ENCODE data around the gene KRTAP10-2. TPM values are rescaled to one million over a fixed set of nuclear protein-coding genes. Genes with fewer than 3 reads are reported as not detected.

KRTAP10-2 gene
- total RNA-seq, 1 experiment from 2014 or later, result not detected

DNA sequence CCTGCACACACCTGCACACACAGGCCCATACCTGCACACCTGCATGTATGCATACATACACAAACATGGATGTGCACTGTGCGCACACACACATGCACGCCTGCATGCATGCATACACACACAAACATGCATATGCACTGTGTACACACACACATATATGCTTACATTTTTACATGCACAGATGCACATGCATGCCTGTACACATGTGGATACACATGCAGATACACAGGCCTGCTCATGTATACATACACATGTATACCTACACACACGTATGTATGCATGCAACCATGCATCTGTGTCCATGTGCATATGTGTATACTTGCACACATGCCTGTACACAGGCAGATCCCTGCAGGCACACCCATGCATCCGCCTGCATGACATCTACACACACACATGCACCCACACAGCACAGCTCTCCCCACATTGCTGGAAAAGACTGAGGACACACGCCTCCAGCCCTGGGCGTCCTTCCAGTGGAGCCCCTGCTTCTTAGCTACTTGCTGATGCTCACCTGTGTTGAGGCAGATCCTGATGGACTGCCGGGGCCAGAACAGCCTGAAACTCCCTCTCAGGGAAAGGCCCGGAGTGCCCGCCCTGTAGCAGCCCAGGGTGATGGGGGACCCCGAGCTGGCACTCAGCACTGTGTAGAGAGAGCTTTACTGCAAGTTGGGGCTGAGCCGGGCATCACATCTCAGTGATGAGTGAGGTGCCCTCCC is 39.9 kb downstream of the KRTAP10-2 start:
- no TSS peak for BruUV-seq (replicated peaks)
- no peak overlapping the region for H3K27ac Mint-ChIP-seq (ENCODE audit: low read depth, unreplicated experiment)
- CTCF ChIA-PET, result interaction anchor here (0.5 to 4.4 kb wide), 28 partner anchors 8 to 627 kb away, joined by 3 to 60 read pairs (median 4); partner anchors contain the start of gene KRTAP12-2
- no peaks in the 10 kb centered on the region for H3K9me3 Mint-ChIP-seq (ENCODE audit: unreplicated experiment)
- no peak for DNase-seq (ENCODE audit: unreplicated experiment)
- POLR2A ChIA-PET, result no interaction called here
- intact Hi-C loops (cut with micrococcal nuclease), result loop anchor here (5.0 kb wide), 1 partner anchor 416 kb away; no protein-coding TSS in a partner anchor
- H3K4me3 Mint-ChIP-seq (ENCODE audit: unreplicated experiment), result no peak overlapping the region
- TF ChIP-seq, protein P1, sequence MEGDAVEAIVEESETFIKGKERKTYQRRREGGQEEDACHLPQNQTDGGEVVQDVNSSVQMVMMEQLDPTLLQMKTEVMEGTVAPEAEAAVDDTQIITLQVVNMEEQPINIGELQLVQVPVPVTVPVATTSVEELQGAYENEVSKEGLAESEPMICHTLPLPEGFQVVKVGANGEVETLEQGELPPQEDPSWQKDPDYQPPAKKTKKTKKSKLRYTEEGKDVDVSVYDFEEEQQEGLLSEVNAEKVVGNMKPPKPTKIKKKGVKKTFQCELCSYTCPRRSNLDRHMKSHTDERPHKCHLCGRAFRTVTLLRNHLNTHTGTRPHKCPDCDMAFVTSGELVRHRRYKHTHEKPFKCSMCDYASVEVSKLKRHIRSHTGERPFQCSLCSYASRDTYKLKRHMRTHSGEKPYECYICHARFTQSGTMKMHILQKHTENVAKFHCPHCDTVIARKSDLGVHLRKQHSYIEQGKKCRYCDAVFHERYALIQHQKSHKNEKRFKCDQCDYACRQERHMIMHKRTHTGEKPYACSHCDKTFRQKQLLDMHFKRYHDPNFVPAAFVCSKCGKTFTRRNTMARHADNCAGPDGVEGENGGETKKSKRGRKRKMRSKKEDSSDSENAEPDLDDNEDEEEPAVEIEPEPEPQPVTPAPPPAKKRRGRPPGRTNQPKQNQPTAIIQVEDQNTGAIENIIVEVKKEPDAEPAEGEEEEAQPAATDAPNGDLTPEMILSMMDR (IDR thresholded peaks at IDR 0.05; ENCODE audit: unreplicated experiment), result no peak
- peaks cover 6% of the 10 kb centered on the region for H3K4me1 Mint-ChIP-seq (ENCODE audit: insufficient read depth, unreplicated experiment)
- H3K36me3 Mint-ChIP-seq (ENCODE audit: insufficient read depth, unreplicated experiment), result no peaks in the 10 kb centered on the region
- peaks cover 23% of the 10 kb centered on the region for H3K27me3 Mint-ChIP-seq (ENCODE audit: insufficient read depth, unreplicated experiment)

DNA sequence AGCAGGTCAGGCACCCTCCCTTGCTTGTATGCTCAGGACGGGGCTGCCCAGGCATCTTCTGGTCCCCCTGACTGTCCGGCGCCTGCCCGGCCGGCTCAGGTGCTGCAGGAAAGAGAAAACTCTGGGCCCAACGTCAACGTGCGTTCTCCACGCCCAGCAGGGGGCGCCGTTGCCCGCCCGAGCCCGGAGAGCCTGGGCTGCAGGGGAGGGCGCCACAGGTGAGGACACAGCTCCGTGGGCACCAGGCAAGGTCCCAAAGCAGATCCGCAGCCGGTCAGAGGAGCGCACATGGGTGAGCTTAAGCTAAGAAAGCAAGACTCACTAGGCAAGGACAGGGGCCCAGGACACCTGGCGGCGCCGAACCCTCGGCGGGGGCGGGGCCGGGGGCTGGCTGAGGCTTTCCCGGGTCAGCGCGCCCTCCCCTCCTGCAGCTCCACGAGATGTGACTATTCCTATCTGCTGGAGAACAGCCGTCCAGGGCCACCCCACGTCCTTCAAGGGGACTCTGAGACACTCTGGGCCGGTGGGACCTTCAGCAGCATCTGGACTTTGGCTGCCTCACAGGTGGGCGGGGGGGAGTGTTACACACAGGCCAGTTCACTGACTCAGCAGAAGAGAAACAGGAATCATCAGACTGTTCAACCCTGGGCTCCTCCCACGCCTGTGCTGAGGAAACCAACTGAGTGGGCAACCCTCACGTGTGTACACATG is 40.6 kb downstream of the KRTAP10-2 start:
- intact Hi-C loops (cut with micrococcal nuclease), result loop anchor here (1.0 to 5.0 kb wide), 3 partner anchors 232 to 417 kb away; no protein-coding TSS in a partner anchor
- Mint-ChIP-seq H3K4me1 (ENCODE audit: insufficient read depth, unreplicated experiment) (peaks cover 6% of the 10 kb centered on the region), H3K36me3 (ENCODE audit: insufficient read depth, unreplicated experiment) (no peaks in the 10 kb centered on the region), H3K4me3 (ENCODE audit: unreplicated experiment) (no peak overlapping the region), H3K9me3 (ENCODE audit: unreplicated experiment) (no peaks in the 10 kb centered on the region), H3K27me3 (ENCODE audit: insufficient read depth, unreplicated experiment) (peaks cover 23% of the 10 kb centered on the region), H3K27ac (ENCODE audit: low read depth, unreplicated experiment) (no peak overlapping the region)
- ChIA-PET CTCF (interaction anchor here (0.5 to 4.4 kb wide), 35 partner anchors 9 to 627 kb away, joined by 3 to 60 read pairs (median 4); partner anchors contain the start of gene KRTAP12-2), POLR2A (interaction anchor here (0.6 kb wide), 1 partner anchor 235 kb away, joined by 3 read pairs; no protein-coding TSS in a partner anchor)
- no TSS peak for BruUV-seq (replicated peaks)
- TF ChIP-seq, protein P1 (IDR thresholded peaks at IDR 0.05; ENCODE audit: unreplicated experiment), result peak; percentile 86
- DNase-seq (ENCODE audit: unreplicated experiment), result peak; percentile 69

DNA sequence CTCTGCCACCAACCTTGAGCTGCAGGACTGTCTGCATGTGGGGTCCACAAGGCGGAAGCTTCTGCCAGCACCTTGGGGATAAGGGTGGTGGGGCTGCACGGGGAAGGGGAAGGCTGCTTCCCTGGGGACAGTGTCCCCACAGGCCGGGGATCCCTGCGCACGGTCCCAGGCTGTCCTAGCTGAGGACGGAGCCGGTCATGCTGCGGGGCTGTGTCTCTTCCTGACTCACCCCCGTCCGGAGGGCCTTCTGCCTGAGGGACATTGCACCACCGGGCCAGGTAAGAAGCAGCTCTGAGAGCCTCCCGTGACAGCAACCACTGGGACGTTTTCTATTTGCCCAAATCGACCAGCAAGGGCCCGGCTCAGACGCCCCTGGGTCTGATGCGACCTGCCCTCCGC is 41.2 kb downstream of the KRTAP10-2 start:
- no TSS peak for BruUV-seq (replicated peaks)
- H3K4me1 Mint-ChIP-seq (ENCODE audit: insufficient read depth, unreplicated experiment), result peaks cover 6% of the 10 kb centered on the region
- H3K27me3 Mint-ChIP-seq (ENCODE audit: insufficient read depth, unreplicated experiment), result peaks cover 23% of the 10 kb centered on the region
- no peak for DNase-seq (ENCODE audit: unreplicated experiment)
- intact Hi-C loops (cut with micrococcal nuclease), result loop anchor here (1.0 to 5.0 kb wide), 3 partner anchors 232 to 417 kb away; no protein-coding TSS in a partner anchor
- no peaks in the 10 kb centered on the region for H3K36me3 Mint-ChIP-seq (ENCODE audit: insufficient read depth, unreplicated experiment)
- H3K27ac Mint-ChIP-seq (ENCODE audit: low read depth, unreplicated experiment), result no peak overlapping the region
- TF ChIP-seq, protein P1 (IDR thresholded peaks at IDR 0.05; ENCODE audit: unreplicated experiment), result no peak
- no peak overlapping the region for H3K4me3 Mint-ChIP-seq (ENCODE audit: unreplicated experiment)
- H3K9me3 Mint-ChIP-seq (ENCODE audit: unreplicated experiment), result no peaks in the 10 kb centered on the region
- CTCF ChIA-PET, result interaction anchor here (0.5 to 4.4 kb wide), 30 partner anchors 9 to 491 kb away, joined by 3 to 60 read pairs (median 4); partner anchors contain the start of gene KRTAP12-2
- POLR2A ChIA-PET, result interaction anchor here (0.6 kb wide), 1 partner anchor 236 kb away, joined by 3 read pairs; no protein-coding TSS in a partner anchor

DNA sequence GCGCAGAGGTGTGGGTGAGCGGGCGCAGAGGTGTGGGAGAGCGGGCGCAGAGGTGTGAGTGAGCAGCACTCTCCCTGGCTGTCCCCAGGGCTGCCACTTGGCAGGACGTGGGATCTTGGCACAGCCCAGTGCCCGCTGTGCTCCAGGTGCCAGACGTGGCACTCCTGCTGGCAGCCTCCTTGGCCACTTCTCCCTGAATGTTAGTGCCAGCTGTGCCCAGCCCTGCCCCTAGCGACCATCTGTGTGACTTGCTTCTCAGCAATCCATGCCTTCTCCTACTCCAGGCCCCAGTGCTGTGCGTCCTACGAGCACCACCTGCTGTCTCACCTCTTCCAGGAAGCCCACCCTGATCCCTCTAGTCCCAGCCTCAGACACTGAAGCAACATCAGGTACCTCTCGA is 41.8 kb downstream of the KRTAP10-2 start:
- no peaks in the 10 kb centered on the region for H3K9me3 Mint-ChIP-seq (ENCODE audit: unreplicated experiment)
- TF ChIP-seq, protein P1 (IDR thresholded peaks at IDR 0.05; ENCODE audit: unreplicated experiment), result peak; percentile 38
- no TSS peak for BruUV-seq (replicated peaks)
- no peaks in the 10 kb centered on the region for H3K36me3 Mint-ChIP-seq (ENCODE audit: insufficient read depth, unreplicated experiment)
- H3K27ac Mint-ChIP-seq (ENCODE audit: low read depth, unreplicated experiment), result no peak overlapping the region
- no peak overlapping the region for H3K4me3 Mint-ChIP-seq (ENCODE audit: unreplicated experiment)
- CTCF ChIA-PET, result interaction anchor here (0.5 to 4.4 kb wide), 21 partner anchors 8 to 291 kb away, joined by 3 to 60 read pairs (median 5); no protein-coding TSS in a partner anchor
- DNase-seq (ENCODE audit: unreplicated experiment), result peak; percentile 59
- intact Hi-C loops (cut with micrococcal nuclease), result no loop called here
- peaks cover 6% of the 10 kb centered on the region for H3K4me1 Mint-ChIP-seq (ENCODE audit: insufficient read depth, unreplicated experiment)
- POLR2A ChIA-PET, result no interaction called here
- H3K27me3 Mint-ChIP-seq (ENCODE audit: insufficient read depth, unreplicated experiment), result peaks cover 23% of the 10 kb centered on the region
